Adipocyte (in vitro differentiated cells): ENCODE measurements around the gene STAB1.

Experiments used
- DNase-seq: peaks from one replicate; pipeline ENCODE4 v3.0.0-alpha.2; 2015; ENCODE audit warnings: low read depth
- H3K27me3 ChIP-seq: replicated peaks from 2 replicates; pipeline ENCODE4 v1.7.0; 2013; ENCODE audit warnings: mild to moderate bottlenecking, low read length, moderate library complexity; ENCODE audit not compliant: control insufficient read depth, insufficient read depth
- H3K36me3 ChIP-seq: 2 replicates; pipeline ENCODE4 v1.7.0; 2013; ENCODE audit warnings: low read length, mild to moderate bottlenecking, moderate library complexity; ENCODE audit not compliant: control insufficient read depth, insufficient read depth, severe bottlenecking
- H3K4me1 ChIP-seq: 2 replicates; pipeline ENCODE4 v1.7.0; 2013; ENCODE audit warnings: mild to moderate bottlenecking, low read length, moderate library complexity; ENCODE audit not compliant: control insufficient read depth, insufficient read depth
- H3K4me3 ChIP-seq: 2 replicates; pipeline ENCODE4 v1.7.0; 2013; ENCODE audit warnings: mild to moderate bottlenecking, low read length, moderate library complexity
- H3K9ac ChIP-seq: 2 replicates; pipeline ENCODE4 v1.7.0; 2013; ENCODE audit warnings: mild to moderate bottlenecking, low read length, moderate library complexity
- H3K9me3 ChIP-seq: 2 replicates; pipeline ENCODE4 v1.7.0; 2013; ENCODE audit warnings: mild to moderate bottlenecking, low read length, moderate library complexity; ENCODE audit not compliant: control insufficient read depth

Gene STAB1

DNA sequence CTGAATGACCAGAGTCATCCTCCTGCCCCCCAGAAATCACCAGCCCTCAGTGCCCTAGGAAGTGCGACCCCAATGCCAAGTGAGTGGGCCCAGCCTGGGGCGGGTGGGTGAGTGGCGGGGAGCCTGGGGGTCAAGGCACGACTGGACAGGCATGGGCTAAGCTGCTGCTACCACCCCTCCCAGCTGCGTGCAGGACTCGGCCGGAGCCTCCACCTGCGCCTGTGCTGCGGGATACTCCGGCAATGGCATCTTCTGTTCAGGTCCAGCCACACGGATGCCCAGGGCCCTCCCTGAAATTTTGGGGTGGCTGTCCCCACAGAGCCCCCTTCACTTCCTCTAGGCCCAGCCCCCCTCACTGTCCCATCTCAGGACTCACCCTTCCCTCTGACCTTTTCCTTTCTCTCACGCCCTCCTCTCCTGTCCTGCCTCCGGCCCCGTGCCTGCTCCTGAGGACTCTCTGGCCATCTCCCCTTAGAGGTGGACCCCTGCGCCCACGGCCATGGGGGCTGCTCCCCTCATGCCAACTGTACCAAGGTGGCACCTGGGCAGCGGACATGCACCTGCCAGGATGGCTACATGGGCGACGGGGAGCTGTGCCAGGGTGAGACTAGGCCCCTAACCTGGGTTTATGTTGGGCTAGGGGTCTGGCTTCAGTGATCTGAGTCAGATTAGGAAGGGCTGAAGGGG, 21.5 kb downstream of the STAB1 start:
- no peak for DNase-seq
- Histone ChIP-seq H3K36me3 (no peaks in the 10 kb centered on the region), H3K9me3 (no peaks in the 10 kb centered on the region), H3K27me3 (peaks cover 33% of the 10 kb centered on the region), H3K4me3 (no peak overlapping the region), H3K9ac (no peak overlapping the region), H3K4me1 (no peaks in the 10 kb centered on the region)

DNA sequence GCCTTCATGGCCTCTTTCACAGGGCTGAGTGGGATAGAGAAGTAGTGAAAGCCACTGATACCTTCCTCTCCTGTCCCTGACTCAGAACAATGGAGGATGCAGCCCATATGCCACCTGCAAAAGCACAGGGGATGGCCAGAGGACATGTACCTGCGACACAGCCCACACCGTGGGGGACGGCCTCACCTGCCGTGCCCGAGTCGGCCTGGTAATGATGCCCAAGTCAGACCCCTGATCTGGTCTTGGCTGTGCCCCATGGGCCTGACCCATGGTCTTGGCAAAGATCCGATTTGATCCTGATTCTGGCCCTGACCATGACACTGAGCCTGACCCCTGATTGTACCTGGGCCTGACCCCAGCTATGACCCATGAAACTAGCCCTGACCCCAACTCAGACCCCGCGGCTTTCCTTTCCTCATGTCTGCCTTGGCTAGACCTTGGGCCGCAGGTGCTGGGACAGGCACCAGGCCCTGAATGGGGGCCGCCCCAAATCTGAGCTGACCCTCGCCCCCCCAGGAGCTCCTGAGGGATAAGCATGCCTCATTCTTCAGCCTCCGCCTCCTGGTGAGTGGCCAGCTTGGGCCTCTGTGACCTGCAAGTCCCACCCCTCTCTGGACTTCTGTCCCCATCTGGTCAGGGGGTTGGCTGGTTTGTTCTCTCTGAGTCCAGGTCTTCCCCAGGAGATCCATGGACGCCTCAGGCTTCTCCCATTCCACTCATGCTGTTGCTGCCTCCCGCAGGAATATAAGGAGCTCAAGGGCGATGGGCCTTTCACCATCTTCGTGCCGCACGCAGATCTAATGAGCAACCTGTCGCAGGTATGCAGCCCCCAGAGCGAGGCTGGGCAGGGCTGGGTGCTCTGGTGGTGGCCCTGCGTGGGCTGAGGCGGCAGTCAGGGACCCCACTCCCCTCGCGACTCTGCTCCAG, 22.9 kb downstream of the STAB1 start:
- H3K36me3 ChIP-seq = no peaks in the 10 kb centered on the region
- peaks cover 20% of the 10 kb centered on the region for H3K27me3 ChIP-seq
- no peak for DNase-seq
- no peak overlapping the region for H3K4me3 ChIP-seq
- H3K9ac ChIP-seq = no peak overlapping the region
- H3K4me1 ChIP-seq = no peaks in the 10 kb centered on the region
- no peaks in the 10 kb centered on the region for H3K9me3 ChIP-seq

DNA sequence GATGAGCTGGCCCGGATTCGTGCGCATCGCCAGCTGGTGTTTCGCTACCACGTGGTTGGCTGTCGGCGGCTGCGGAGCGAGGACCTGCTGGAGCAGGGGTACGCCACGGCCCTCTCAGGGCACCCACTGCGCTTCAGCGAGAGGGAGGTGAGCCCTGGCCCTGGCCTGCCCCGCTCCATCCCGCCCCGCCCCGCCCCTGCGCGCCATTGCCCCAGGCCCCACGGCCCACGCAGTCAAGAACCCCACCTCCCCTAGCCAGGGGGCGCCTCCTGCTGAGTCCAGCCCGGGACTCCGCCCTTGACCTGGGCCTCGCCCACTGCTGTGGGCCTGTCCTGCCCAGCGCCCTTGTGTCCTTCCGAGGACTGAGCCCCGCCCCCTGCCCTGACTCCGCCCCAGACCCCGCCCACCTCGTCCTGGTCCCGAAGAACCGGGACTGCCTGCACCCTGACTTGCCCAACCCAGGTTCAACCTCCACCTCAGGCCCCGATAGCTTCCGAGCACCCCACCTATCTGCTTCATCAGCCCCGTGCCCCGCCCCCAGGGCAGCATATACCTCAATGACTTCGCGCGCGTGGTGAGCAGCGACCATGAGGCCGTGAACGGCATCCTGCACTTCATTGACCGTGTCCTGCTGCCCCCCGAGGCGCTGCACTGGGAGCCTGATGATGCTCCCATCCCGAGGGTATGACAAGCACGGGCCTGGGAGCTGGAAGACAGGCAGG, 23.7 kb downstream of the STAB1 start:
- H3K36me3 ChIP-seq = peaks cover 3% of the 10 kb centered on the region
- no peaks in the 10 kb centered on the region for H3K9me3 ChIP-seq
- H3K4me3 ChIP-seq = no peak overlapping the region
- no peak for DNase-seq
- no peaks in the 10 kb centered on the region for H3K4me1 ChIP-seq
- peaks cover 15% of the 10 kb centered on the region for H3K27me3 ChIP-seq
- no peak overlapping the region for H3K9ac ChIP-seq

DNA sequence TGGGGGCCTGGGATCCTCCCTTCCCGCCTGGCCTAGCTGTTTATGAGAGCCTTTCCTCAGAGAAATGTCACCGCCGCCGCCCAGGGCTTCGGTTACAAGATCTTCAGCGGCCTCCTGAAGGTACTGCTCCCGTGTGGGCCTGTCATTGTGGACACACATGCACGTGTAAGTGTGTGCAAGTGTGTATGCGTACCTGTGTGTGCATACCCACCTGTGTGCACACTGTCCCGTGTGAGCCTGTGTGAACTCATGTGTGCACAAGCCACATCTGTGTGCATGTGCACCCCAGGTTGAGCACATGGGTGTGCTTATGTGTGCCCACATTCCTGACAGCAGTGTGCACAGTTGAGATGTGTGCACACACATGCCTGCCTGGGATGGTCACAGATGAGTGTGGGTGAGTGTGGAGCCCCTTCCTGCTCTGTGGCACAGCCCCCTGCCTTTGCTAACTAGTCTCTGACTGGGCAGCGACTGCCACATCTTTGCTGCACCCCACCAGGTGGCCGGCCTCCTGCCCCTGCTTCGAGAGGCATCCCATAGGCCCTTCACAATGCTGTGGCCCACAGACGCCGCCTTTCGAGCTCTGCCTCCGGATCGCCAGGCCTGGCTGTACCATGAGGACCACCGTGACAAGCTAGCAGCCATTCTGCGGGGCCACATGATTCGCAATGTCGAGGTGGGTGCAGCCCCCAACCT, 24.5 kb downstream of the STAB1 start:
- peaks cover 10% of the 10 kb centered on the region for H3K36me3 ChIP-seq
- no peak for DNase-seq

DNA sequence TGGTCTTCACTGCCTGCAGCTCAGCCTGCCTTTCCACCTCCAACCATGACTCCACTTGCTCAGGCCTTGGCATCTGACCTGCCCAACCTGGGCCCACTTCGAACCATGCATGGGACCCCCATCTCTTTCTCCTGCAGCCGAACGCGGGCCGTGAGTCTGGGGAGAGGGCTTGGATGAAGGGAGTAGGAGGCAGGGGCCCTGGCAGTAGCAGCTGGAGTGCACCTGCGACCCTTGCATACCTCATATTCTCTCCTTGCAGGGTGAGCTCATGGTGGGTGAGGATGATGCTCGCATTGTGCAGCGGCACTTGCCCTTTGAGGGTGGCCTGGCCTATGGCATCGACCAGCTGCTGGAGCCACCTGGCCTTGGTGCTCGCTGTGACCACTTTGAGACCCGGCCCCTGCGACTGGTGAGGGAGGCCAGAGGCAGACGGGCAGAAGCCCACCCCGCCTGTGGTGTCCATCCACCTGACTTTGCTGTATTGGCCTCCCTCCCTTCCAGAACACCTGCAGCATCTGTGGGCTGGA, 25.1 kb downstream of the STAB1 start:
- no peak for DNase-seq
- no peak overlapping the region for H3K4me3 ChIP-seq
- H3K36me3 ChIP-seq = peaks cover 10% of the 10 kb centered on the region
- H3K9ac ChIP-seq = no peak overlapping the region
- no peaks in the 10 kb centered on the region for H3K4me1 ChIP-seq
- H3K27me3 ChIP-seq = peaks cover 8% of the 10 kb centered on the region
- H3K9me3 ChIP-seq = no peaks in the 10 kb centered on the region

More for the DNA sequence above, 24.5 kb downstream of the STAB1 start:
- no peaks in the 10 kb centered on the region for H3K4me1 ChIP-seq
- H3K4me3 ChIP-seq = no peak overlapping the region
- H3K27me3 ChIP-seq = peaks cover 8% of the 10 kb centered on the region
- H3K9ac ChIP-seq = no peak overlapping the region
- no peaks in the 10 kb centered on the region for H3K9me3 ChIP-seq

DNA sequence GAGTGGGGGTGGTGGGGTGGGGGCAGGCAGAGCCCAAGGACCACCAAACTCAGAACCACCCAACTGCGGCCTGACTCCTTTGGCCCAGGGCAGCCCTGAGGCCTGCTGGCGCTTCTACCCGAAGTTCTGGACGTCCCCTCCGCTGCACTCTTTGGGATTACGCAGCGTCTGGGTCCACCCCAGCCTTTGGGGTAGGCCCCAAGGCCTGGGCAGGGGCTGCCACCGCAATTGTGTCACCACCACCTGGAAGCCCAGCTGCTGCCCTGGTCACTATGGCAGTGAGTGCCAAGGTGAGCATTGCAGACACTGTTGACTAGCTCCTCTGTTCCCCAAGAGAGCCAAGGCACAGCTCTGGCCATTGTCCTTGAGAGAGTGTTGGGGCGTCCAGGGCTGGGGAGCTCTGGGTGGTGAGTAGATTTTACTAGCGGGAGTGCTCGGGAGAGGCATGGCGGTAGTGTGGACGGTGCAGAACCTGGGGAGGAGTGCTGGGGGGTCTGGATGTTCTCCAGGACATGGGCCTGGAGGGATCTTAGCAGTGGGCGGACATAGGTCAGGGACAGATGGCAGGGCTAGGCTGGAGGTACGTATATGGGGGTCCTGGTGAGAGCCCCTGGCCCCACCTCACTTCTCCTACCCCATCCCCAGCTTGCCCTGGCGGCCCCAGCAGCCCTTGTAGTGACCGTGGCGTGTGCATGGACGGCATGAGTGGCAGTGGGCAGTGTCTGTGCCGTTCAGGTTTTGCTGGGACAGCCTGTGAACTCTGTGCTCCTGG, 25.8 kb downstream of the STAB1 start:
- no peak for DNase-seq
- peaks cover 8% of the 10 kb centered on the region for H3K27me3 ChIP-seq
- no peak overlapping the region for H3K9ac ChIP-seq
- peaks cover 10% of the 10 kb centered on the region for H3K36me3 ChIP-seq
- no peaks in the 10 kb centered on the region for H3K9me3 ChIP-seq
- H3K4me1 ChIP-seq = no peaks in the 10 kb centered on the region
- no peak overlapping the region for H3K4me3 ChIP-seq

DNA sequence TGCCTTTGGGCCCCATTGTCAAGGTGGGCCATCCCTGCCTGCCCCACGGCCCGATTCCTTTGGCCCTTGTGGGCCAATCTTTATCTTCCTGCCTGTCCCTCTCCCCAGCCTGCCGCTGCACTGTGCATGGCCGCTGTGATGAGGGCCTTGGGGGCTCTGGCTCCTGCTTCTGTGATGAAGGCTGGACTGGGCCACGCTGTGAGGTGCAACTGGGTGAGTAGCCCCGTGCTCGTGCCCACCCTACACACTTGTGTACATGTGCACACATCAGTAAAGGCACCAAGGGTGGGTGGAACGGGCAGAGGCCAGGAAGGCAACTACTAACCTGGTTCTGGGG, 26.3 kb downstream of the STAB1 start:
- Histone ChIP-seq H3K9me3 (no peaks in the 10 kb centered on the region), H3K9ac (no peak overlapping the region), H3K36me3 (peaks cover 10% of the 10 kb centered on the region), H3K4me3 (no peak overlapping the region), H3K27me3 (peaks cover 8% of the 10 kb centered on the region), H3K4me1 (peaks cover 2% of the 10 kb centered on the region)
- DNase-seq = no peak

DNA sequence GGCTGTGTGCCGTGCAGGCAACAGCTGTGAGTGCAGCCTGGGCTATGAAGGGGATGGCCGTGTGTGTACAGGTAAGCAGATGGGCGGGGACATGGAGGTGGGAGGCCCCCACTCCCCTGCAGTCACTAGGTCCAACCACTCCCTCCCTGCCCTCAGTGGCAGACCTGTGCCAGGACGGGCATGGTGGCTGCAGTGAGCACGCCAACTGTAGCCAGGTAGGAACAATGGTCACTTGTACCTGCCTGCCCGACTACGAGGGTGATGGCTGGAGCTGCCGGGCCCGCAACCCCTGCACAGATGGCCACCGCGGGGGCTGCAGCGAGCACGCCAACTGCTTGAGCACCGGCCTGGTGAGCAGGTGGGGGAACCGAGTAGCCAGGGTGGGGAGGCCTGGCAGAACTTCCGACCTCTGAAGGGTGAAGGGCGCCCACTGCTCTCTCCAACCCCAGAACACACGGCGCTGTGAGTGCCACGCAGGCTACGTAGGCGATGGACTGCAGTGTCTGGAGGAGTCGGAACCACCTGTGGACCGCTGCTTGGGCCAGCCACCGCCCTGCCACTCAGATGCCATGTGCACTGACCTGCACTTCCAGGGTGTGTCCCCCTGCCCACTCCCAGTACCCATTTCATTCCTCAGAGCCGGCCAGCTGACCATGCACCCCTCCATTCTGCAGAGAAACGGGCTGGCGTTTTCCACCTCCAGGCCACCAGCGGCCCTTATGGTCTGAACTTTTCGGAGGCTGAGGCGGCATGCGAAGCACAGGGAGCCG, 26.9 kb downstream of the STAB1 start:
- peaks cover 8% of the 10 kb centered on the region for H3K4me1 ChIP-seq
- peaks cover 12% of the 10 kb centered on the region for H3K36me3 ChIP-seq
- DNase-seq = no peak
- H3K4me3 ChIP-seq = no peak overlapping the region
- H3K27me3 ChIP-seq = peaks cover 8% of the 10 kb centered on the region
- H3K9me3 ChIP-seq = no peaks in the 10 kb centered on the region
- H3K9ac ChIP-seq = no peak overlapping the region

DNA sequence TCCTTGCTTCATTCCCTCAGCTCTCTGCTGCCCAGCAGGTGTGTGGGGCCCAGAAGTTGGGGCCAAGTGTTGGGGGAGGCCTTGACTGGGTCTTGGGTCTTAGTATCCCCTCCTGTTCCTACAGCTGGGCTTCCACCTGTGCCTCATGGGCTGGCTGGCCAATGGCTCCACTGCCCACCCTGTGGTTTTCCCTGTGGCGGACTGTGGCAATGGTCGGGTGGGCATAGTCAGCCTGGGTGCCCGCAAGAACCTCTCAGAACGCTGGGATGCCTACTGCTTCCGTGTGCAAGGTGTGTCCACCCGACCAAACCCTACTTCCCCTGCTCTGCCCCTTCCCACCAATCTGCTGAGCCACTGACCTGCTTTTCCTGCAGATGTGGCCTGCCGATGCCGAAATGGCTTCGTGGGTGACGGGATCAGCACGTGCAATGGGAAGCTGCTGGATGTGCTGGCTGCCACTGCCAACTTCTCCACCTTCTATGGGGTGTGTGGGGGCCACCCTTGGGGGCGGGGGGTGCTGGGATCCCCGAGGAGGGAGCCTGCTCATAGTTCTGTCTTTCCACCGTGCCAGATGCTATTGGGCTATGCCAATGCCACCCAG, 27.6 kb downstream of the STAB1 start:
- H3K27me3 ChIP-seq = peaks cover 8% of the 10 kb centered on the region
- no peak overlapping the region for H3K9ac ChIP-seq
- peaks cover 19% of the 10 kb centered on the region for H3K36me3 ChIP-seq
- peaks cover 11% of the 10 kb centered on the region for H3K4me1 ChIP-seq
- no peaks in the 10 kb centered on the region for H3K9me3 ChIP-seq
- no peak overlapping the region for H3K4me3 ChIP-seq
- no peak for DNase-seq
